Esophagus muscularis mucosa (tissue), 4 donors: Measurements from ENCODE around the gene CCDC74B. TPM values are rescaled to one million over a fixed set of nuclear protein-coding genes. Genes with fewer than 3 reads are reported as not detected.
"Not testable (repeated sequence)": the region's sequence is repeated elsewhere in the genome, so short reads cannot be mapped to it uniquely, and the experiment has no call there.

ENCODE experiments used
- DNase-seq: peaks from one replicate; pipeline ENCODE4 v3.0.0-alpha.2; 2017; ENCODE audit errors: extremely low spot score
- H3K27ac ChIP-seq, 4 donors: fragments of 200-600 bp; sonication (generic); replicated peaks in 1 of 4; 1 replicate in 3 of 4; 2 replicates in 1 of 4; pipeline ENCODE4 v1.5.1; 2016 to 2019; ENCODE audit warnings: mild to moderate bottlenecking in 1 of 4
- H3K27me3 ChIP-seq, 4 donors: fragments of 200-600 bp; sonication (generic); one replicate each; pipeline versions ENCODE4 v1.5.1 to v1.6.0; 2016 to 2019
- H3K36me3 ChIP-seq, 4 donors: fragments of 200-600 bp; sonication (generic); one replicate each; pipeline ENCODE4 v1.5.1; 2016 to 2019
- H3K4me1 ChIP-seq, 4 donors: fragments of 200-600 bp; sonication (generic); one replicate each; pipeline ENCODE4 v1.5.1; 2016 to 2019
- H3K4me3 ChIP-seq, 4 donors: fragments of 200-600 bp; sonication (generic); 1 replicate in 2 of 4; 2 replicates in 2 of 4; pipeline ENCODE4 v1.5.1; 2016 to 2019; ENCODE audit warnings: mild to moderate bottlenecking in 4 of 4, moderate library complexity in 1 of 4
- H3K9me3 ChIP-seq, 4 donors: fragments of 200-600 bp; sonication (generic); 1 replicate in 3 of 4; 2 replicates in 1 of 4; pipeline ENCODE4 v1.5.1; 2016 to 2019
- WGBS: methylation state at CpG from one replicate; pipeline ENCODE4 v1.1.5; 2018; 5-methylcytosine and 5-hydroxymethylcytosine counted together
- intact Hi-C: fragments of 100-400 bp; cut with DNase I; formaldehyde crosslinking; loops from one replicate; pipeline ENCODE4 v1.15.1; 2023
- total RNA-seq, 4 donors: library from RNA; depleted of rRNA; stranded (reverse); fragments of >200 nt; gene quantifications; one replicate each; pipeline versions ENCODE4 v1.1.0 to v1.2.1, GENCODE V29; 2016

The CCDC74B gene
- total RNA-seq, 4 donors from 2014 or later, result 2.8 to 5.0 (median 4.2) TPM

- H3K36me3 ChIP-seq, H3K9me3 ChIP-seq, H3K4me3 ChIP-seq, DNase-seq, intact Hi-C loops, H3K27ac ChIP-seq: not testable (repeated sequence)
- WGBS, result no CpG with 5 or more reads among the region's 22 CpGs
- Histone ChIP-seq H3K27me3 (peaks cover 0 to 13% (median 0%) of the 10 kb centered on the region in 4 donors), H3K4me1 (peaks cover 0 to 17% (median 16%) of the 10 kb centered on the region in 4 donors)
Observed at GRCh38 chr2:130141645-130142370, 3.1 kb downstream of the CCDC74B start.

- H3K9me3 ChIP-seq, H3K4me3 ChIP-seq, H3K36me3 ChIP-seq, H3K27ac ChIP-seq, intact Hi-C loops, DNase-seq: not testable (repeated sequence)
- Histone ChIP-seq H3K4me1 (peaks cover 0 to 17% (median 16%) of the 10 kb centered on the region in 4 donors), H3K27me3 (peaks cover 0 to 13% (median 0%) of the 10 kb centered on the region in 4 donors)
- WGBS, result no CpG with 5 or more reads among the region's 6 CpGs
Observed at GRCh38 chr2:130141002-130141401, 3.9 kb downstream of the CCDC74B start.

- H3K4me3 ChIP-seq, intact Hi-C loops, H3K9me3 ChIP-seq, H3K27ac ChIP-seq, DNase-seq, H3K36me3 ChIP-seq: not testable (repeated sequence)
- H3K4me1 ChIP-seq, result peaks cover 0 to 16% (median 15%) of the 10 kb centered on the region in 4 donors
- WGBS, result no CpG with 5 or more reads among the region's 7 CpGs
- H3K27me3 ChIP-seq, result peaks cover 0 to 13% (median 0%) of the 10 kb centered on the region in 4 donors
Observed at GRCh38 chr2:130140516-130140915, 4.4 kb downstream of the CCDC74B start.

- H3K27ac ChIP-seq, intact Hi-C loops, DNase-seq, H3K4me3 ChIP-seq, H3K36me3 ChIP-seq, H3K9me3 ChIP-seq: not testable (repeated sequence)
- Histone ChIP-seq H3K27me3 (peaks cover 0 to 13% (median 0%) of the 10 kb centered on the region in 4 donors), H3K4me1 (peaks cover 0 to 11% (median 10%) of the 10 kb centered on the region in 4 donors)
- 86% methylated on average over 21 of the region's 30 CpGs for WGBS
Observed at GRCh38 chr2:130139331-130140280, 5.3 kb downstream of the CCDC74B start.

GRCh38 chr2:130138841-130139251, 6.1 kb downstream of the CCDC74B start:
- H3K27me3 ChIP-seq, result peaks cover 0 to 10% (median 0%) of the 10 kb centered on the region in 4 donors

GRCh38 chr2:130138326-130138725, 6.6 kb downstream of the CCDC74B start:
- WGBS, result 85% methylated on average over 8 of the region's 13 CpGs
- H3K36me3 ChIP-seq, DNase-seq, H3K4me1 ChIP-seq, intact Hi-C loops, H3K27me3 ChIP-seq, H3K4me3 ChIP-seq, H3K27ac ChIP-seq, H3K9me3 ChIP-seq: not testable (repeated sequence)

More at GRCh38 chr2:130138841-130139251, 6.1 kb downstream of the CCDC74B start:
- H3K9me3 ChIP-seq, DNase-seq, H3K4me3 ChIP-seq, intact Hi-C loops, H3K27ac ChIP-seq, H3K4me1 ChIP-seq, H3K36me3 ChIP-seq: not testable (repeated sequence)
- WGBS, result 100% methylated on average over 1 of the region's 15 CpGs

GRCh38 chr2:130137118-130137517, 7.8 kb downstream of the CCDC74B start:
- 60% methylated on average over 1 of the region's 5 CpGs for WGBS
- H3K4me3 ChIP-seq, H3K27me3 ChIP-seq, intact Hi-C loops, H3K27ac ChIP-seq, H3K9me3 ChIP-seq, H3K4me1 ChIP-seq, H3K36me3 ChIP-seq: not testable (repeated sequence)
- DNase-seq, result peak; percentile 74

GRCh38 chr2:130136546-130136945, 8.4 kb downstream of the CCDC74B start:
- H3K4me3 ChIP-seq, H3K36me3 ChIP-seq, H3K4me1 ChIP-seq, intact Hi-C loops, DNase-seq, H3K27ac ChIP-seq, H3K9me3 ChIP-seq, H3K27me3 ChIP-seq: not testable (repeated sequence)
- no CpG with 5 or more reads among the region's 10 CpGs for WGBS
